Sciatic nerve (tissue), 2 donors: ENCODE results near the gene HOMER1. TPM values are rescaled to one million over a fixed set of nuclear protein-coding genes. Genes with fewer than 3 reads are reported as not detected.

Source experiments
- ATAC-seq: fragments of 200-7000 bp; cut with Tn5 transposase; one replicate; pipeline ENCODE4 v1.9.1; 2020; ENCODE audit warnings: mild to moderate bottlenecking, moderate library complexity
- DNase-seq: peaks from one replicate; pipeline ENCODE4 v3.0.0-alpha.2; 2020; ENCODE audit warnings: low spot score
- intact Hi-C: fragments of 100-400 bp; cut with DNase I; formaldehyde crosslinking; loops from one replicate; pipeline ENCODE4 v1.14.2; 2022
- total RNA-seq: library from RNA; stranded (reverse); fragmentation: NEBNext Ultra II Directional; extraction: Animal tissue kit (Norgen Biotek cat#: 25700); gene quantifications from one replicate; pipeline ENCODE4 v1.2.1, GENCODE V29; 2021
- donor health status: DM: no; HTN: no; CAD: no.
- donor health status: DM: no; HTN: no; CAD: no.

Gene HOMER1
- total RNA-seq, 1 donor from 2014 or later: 8.7 TPM

DNA sequence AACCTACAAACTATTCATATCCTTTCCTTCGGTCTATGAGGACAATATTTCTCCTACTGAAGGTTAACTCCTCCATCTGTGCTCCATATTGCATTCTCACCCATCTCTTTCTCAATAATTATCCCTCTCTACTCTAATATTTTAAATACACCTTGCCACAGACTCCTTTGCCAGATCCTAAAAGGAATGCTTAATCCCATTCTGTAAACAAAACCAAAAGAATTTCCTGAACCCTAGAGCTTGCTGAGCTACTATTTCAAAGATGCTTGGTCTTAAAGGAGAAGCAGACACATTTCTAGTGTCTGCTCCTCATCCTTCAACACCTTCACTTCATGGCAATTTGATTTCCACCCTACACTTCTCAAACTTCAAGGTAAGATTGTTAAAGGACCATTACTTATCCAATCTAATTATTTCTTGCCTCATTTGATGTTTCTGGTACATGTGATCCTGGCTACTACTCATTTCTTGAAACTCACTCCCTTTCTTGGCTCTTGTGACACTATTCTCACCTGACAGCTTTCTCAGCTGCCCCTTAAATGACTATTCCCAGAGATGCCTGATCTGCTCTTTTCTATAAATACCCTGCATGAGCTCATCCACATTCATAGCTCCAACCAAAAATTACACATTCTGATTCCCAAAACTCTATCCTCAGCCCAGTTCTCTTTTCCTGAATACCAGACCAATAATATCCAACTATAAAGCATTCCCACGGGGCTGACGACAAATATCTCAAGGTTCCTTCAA is 20.2 kb downstream of the HOMER1 start:
- no peak for ATAC-seq
- no peak for DNase-seq

DNA sequence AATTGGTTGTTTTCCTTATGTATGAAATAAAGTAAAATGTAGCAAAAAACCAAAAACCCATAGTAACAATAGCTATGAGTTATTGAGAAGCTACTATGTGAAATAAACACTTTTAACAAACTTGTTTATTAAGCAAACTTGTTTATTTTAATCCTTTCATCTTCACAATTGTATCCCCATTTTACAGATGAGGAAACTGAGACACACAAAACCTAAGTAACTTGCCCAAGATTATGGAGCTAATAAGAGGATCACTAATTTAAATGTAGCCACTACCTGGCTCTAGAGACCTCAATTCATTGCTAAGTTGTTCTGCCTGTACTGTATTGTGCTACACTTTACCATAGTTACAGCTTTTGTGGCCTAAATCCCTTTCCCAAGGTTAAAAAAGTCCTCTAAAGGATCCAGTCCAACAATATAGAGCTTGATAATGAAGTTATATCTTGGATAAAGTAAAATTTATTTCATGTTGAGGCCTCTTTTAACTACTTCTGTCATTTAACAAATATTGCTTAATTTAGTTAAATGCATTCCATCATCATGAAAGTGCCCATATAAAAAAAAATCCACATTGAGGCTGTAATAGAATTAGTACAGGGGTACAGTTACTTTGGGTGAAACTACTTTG is 22.1 kb downstream of the HOMER1 start:
- DNase-seq: no peak
- intact Hi-C loops: no loop called here
- no peak for ATAC-seq

More for the DNA sequence above, 20.2 kb downstream of the HOMER1 start:
- intact Hi-C loops: no loop called here

DNA sequence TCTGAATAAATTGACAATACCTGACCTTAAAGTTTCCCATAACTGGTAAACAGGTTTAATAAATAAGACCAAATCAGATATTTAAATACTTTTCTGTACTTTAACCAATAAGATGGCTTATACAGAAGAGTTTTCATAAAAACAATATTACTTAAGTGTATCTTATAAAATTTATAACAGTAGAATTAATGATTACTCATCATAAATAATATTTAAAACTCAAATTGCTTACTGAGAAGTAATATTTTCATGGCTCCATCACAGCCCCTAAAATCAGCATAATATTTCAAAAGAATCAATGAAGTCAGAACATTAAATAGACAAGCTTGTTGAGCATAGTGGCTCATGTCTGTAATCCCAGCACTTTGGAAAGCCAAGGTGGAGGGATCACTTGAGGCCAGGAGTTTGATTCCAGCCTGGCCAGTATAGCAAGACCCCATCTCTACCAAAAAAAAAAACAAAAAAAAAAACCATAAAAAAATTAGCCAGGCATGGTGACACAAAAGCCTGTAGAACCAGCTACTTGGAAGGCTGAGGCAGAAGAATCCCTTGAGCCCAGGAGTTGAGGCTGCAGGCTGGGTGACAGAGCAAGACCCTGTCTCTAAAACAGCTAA is 23.5 kb downstream of the HOMER1 start:
- no peak for DNase-seq
- intact Hi-C loops: no loop called here
- ATAC-seq: no peak

DNA sequence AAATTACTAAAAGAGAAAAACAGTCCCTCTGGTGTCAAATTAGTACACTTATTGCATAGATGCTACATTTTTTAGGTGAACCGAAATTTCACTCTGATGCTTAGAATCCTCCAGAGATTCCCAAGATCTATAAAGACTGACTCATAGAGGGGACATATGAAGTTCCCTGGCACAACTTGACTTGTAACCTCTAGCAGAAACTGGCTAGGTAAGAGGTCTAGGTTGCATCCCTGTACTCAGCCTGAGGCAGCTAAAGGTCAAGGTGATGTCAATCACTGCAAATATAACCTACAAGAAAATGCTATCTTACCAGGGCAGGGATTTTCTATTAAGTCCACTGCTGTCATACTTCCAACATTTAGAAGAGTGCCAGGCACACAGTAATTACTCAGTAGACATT is 24.2 kb downstream of the HOMER1 start:
- ATAC-seq (no peak), DNase-seq (no peak)
- intact Hi-C loops: no loop called here

DNA sequence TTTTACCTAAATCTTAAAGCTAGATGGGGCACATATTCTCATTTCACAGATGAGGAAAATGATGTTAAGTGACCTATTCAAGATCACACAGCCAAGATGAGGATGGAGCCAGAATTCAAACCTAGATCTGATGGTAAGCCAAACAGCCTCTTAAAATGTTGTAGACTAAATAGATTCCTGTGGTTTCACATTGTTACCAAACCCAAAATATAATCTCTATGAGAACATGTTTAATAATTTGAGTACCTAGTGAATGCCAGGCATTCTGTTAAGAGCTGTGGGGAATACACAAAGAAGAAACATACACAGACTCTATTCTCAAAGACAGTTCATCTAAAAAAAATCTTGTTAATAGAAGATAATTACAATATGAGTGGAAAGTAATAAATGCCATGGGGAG is 25.2 kb downstream of the HOMER1 start:
- no peak for ATAC-seq
- intact Hi-C loops: no loop called here

DNA sequence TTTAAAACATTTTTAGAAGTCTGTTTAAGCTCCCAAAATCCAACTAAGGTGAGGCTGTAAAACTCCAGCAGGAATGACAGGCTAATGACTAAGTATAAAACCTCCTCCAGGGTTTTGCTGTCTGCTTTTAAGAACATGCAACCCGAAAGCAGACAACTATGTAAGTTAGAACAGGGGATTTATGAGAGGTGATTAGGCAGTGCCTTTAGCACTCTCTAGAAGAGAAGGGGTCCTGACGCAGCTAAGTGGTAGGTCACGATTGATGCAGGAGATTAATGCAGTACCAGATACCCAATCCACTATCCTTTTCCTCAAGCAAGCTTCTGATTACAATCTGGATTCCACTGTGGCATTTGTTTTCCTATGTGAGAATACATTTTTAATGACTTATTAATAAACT is 25.9 kb downstream of the HOMER1 start:
- DNase-seq (no peak), ATAC-seq (no peak)
- intact Hi-C loops: no loop called here

More for the DNA sequence above, 25.2 kb downstream of the HOMER1 start:
- no peak for DNase-seq

DNA sequence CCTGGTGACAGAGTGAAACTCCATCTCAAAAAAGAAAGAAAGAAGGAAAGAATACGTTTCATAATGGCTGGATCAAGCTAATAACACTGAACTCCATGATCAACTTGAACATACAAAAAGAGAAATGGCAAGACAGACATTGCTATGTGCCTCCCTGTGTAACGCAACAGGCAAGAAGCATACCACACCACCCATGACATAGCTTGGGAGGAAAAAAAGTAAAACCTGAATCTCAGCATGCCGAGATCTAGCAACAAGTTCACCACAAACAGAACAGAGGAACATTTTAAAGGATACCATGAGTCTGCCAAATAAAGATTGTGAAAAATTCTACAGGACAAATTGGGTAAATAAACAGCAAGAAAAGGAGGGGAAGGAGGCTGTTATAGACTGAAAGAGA is 26.7 kb downstream of the HOMER1 start:
- DNase-seq: no peak
- intact Hi-C loops: no loop called here
- ATAC-seq: no peak

DNA sequence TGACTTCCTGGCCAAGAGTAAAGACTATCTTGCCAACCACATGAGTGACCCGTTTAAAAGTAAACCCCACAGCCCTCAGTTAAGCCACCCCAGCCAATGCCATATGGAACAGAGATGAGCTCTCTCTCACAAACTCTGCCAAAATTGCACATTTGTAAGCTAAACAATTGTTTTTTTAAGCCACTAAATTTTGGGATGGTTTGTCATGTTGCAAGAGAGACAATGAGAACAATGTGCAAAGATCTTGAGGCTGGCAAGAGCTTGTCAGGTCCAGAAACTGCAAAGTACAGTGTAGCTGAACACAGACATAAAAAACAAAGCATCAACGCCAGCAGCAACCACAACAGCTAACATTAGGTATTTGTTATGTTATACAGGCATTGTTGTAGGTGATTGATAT is 27.8 kb downstream of the HOMER1 start:
- intact Hi-C loops: no loop called here
- DNase-seq (no peak), ATAC-seq (no peak)

DNA sequence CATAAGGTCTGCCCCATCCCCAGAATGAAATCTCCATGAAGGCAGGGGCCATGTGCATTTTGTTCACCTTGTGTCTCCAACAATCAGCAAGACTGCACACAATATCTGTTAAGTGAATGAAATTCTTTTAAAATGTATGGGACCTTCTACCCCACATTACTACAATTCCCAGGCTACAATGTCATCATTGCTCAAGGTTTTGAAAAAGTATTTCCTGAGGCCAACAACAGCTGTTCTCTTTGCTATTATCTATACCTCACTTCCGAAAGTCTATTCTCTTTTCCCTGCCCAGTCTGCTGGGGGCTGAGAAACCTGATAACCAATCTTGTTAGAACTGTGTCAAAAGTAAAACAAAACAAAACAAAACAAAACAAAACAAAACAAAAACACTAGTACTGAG is 29.2 kb downstream of the HOMER1 start:
- intact Hi-C loops: no loop called here
- DNase-seq (no peak), ATAC-seq (no peak)

DNA sequence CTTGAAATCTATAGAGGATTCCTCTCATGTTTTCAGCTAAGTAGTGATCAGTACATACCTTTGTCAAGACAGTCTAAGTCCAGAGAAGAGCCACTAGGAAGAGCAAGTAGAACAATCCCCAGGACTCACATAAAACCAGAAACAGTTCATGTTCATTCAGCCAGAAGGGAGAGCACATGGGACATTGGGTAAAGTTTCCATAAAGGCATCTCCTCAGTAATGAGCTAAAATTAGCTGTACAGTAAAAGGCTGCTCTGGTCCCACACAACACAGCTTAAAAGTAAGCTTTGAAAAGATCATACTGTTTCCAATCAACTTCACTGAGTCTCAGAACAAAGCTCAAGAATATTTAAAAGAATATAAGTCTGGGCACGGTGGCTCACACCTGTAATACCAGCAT is 32.4 kb downstream of the HOMER1 start:
- DNase-seq (no peak), ATAC-seq (no peak)
- intact Hi-C loops: no loop called here

DNA sequence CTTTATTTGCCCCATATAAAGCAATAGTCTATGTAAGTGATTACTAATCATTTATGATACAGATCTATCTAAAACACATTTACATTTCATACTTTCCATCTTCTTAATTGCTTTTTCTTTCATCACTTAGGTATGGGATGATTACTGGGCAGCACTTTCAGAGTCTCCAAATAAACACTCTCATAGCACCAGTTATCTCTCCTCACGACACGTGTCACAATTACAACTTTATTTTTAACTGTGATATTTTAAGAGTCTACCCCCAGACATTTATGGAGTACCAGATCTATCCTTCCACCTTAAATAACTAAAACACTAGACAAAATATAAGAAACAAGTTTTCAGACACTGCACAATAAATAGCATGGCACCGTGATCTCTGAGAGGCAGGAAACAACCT is 32.9 kb downstream of the HOMER1 start:
- ATAC-seq: no peak

DNA sequence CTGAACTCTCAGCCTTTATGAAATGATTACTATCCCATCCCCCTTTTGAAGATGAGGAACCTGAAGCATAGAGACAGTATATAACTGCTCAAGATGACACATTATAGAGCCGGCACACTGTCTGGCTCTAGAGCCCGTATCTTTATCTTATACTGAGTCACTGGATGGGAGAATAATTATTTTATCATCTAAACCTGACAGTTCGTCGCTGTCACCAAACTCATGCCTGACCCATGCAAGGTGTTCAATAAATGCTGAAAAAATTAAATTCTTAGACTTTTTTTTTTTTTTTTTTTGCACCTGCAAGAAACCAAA is 38.8 kb downstream of the HOMER1 start:
- no peak for ATAC-seq
- no peak for DNase-seq
- intact Hi-C loops: no loop called here

More for the DNA sequence above, 32.9 kb downstream of the HOMER1 start:
- intact Hi-C loops: no loop called here
- no peak for DNase-seq

DNA sequence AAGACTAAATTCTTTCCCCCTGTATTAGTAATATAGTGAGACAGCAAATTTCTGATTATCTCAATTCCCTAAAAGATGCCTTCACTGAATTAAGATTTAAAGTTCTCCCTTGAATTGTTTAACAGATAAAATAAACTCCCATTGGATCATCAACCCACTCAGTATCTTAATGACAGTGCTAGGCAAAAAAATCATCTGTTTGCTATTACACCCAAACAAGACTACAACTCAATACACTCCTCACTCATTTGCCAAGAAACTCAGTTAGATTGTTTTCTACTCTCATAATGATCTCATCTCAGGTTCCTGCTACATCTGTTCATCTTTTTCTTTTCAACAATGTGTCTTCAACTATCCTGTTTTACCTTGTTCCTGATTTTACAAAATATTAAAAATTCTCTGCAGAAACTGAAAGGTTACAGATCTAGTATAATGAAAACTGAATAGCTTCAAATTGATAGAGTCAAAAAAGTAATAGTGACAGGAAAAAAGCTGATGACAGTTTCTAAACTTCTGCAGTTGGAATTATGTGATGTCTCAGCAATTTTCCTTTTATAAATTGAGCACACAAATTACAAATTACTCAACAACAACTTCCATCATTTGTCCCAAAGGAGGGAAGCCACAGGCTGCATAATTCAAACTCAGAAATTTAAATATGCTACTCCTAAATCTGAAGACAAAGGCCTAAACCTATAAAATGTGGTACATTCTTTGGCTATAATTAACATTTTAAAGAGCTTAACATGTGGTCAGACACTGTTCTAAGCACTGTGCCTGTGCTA is 39.4 kb downstream of the HOMER1 start:
- peak; percentile 59 for ATAC-seq
- intact Hi-C loops: no loop called here
- no peak for DNase-seq

DNA sequence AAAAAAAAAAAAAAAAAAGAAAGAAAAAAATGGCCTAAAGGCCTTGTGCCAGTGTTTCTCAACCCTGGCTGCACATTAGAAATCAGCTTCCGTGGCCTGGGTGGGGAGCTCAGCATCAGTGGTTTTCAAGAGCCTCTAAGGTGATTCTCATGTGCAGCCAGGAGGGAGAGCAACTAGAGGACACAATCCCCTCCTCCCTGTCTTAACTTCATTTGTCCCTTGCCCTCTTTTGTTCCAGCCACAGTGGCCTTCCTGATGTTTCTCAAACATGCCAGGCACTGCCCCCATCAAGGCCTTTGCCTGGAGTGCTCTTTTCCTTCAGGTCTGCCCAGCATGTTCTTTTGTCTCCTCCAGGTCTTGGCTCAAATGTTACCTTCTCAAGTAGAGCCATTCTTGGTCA is 42.4 kb downstream of the HOMER1 start:
- intact Hi-C loops: no loop called here
- ATAC-seq (no peak), DNase-seq (no peak)

DNA sequence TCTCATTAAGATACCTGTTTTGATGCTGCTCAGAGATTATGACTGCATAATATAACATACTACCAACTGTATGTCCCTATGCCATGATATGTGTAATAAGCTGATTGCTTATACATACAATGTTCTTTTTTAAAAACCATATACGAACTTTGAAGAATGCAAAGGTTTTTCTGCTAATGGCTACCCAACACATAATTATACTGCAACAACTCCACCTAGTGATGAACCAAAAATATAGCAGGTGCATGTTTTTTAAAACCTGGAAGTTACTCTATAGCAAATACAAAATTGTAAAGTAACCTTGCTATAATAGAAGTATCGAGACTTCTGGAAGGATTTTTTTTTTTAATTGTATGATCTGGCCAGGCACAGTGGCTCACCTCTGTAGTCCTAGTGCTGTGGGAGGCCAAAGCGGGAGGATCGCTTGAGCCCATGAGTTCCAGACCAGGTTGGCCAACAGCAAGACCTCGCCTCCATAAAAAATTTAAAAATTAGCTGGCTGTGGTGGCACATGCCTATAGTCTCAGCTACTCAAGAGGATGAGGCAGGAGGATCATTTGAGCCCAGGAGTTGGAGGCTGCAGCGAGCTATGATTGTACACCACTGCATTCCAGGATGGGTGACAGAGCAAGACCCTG is 49.1 kb downstream of the HOMER1 start:
- intact Hi-C loops: loop anchor here (10.0 kb wide), 1 partner anchor 240 kb away; no protein-coding TSS in a partner anchor
- ATAC-seq: no peak
- no peak for DNase-seq

DNA sequence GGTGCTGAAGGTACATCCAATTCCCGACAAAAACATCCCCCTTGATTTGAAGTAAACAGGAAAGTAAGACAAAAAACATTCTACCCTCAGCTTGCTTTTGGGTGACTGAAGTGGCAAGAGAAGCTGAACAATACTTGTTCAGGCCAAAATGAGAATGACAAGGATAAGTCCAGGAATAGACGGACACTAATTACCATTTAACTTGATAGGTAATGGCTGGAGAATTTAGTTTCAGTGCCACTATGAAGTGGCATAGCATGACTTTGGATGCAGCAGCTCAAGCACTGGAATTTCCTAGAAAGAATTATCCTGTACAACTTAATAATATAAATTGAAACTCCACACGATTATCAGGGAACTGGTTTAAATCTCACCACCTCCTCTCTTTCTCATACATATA is 49.7 kb downstream of the HOMER1 start:
- no peak for ATAC-seq
- no peak for DNase-seq
- intact Hi-C loops: loop anchor here (10.0 kb wide), 1 partner anchor 239 kb away; no protein-coding TSS in a partner anchor

DNA sequence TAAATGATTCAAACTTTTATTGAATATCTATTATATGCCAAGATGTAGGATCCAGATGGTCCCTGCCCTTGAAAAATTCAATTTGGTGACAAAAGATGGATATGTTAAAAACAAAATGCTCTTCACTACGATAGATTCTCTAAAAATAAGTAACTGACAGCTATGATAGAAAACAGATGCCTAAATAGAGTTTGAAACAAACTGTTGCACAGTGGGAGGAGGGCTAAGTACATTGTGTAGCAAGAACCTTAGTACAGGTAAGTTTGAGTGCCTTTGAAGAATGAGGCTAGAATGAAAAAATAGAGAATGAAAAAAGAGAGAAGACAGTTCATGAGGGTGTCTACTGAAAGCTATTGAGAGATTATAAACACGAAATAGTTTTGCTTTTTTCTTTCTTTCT is 54.3 kb downstream of the HOMER1 start:
- intact Hi-C loops: loop anchor here (10.0 kb wide), 1 partner anchor 235 kb away; no protein-coding TSS in a partner anchor
- no peak for DNase-seq
- ATAC-seq: no peak

DNA sequence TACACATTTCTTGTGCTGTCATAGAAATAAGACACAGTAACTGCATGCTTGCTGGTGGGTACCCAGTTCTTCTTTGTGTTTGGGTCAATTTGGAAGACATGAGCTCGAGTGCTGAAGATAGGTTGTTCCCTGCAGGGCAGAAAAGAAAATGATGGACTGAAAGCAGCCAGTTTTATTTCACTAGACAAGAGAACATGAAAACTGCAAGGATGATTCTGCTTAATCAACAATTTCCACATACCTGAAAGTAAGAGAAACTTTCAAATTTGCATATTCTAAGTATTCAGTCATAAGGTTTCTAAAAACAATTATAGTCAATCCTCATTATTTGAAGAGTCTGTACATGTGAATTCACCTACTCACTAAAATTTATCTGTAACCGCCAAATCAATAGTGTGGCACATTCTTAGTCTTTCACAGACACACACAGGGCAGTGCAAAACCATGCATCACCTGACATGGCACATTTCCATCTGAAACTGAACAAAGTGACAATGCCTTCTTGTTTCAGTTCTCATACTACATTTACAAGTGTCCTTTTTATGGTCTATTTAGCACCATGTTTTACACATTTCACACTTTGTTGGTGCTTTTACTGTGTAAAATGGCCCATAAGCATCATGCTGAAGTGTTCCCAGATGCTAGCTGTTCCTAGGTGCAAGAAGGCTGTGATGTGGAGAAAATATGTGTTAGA is 56.9 kb downstream of the HOMER1 start:
- DNase-seq (no peak), ATAC-seq (no peak)
- intact Hi-C loops: no loop called here

DNA sequence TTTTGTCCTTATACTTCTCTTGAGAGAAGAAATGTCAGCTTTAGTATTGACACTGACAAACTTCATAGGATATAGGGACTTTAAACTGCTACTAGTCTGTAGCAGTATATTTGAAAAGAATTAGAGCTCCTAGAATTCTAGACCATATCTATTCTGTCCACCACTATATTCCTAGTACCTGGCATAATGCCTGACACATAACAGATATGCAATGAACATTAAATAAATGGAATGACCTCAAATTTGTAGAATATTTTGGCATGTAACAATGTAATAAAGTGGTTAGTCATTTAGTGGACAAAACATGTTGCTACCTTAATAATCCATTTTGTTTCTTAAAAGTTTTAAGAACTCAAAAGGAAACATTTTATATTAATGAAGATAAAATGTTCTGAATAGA is 57.5 kb downstream of the HOMER1 start:
- DNase-seq (no peak), ATAC-seq (no peak)
- intact Hi-C loops: no loop called here
